Vagina (tissue), 2 donors: ENCODE results near the gene BCL6. TPM values are rescaled to one million over a fixed set of nuclear protein-coding genes. Genes with fewer than 3 reads are reported as not detected.

Source experiments
- DNase-seq, 2 donors: peaks; one replicate each; pipeline ENCODE4 v3.0.0-alpha.2; 2017; ENCODE audit errors: extremely low spot score in 2 of 2
- H3K27ac ChIP-seq: fragments of 200-600 bp; sonication (generic); one replicate; pipeline ENCODE4 v1.5.1; 2019
- H3K27me3 ChIP-seq: fragments of 200-600 bp; sonication (generic); one replicate; pipeline ENCODE4 v1.5.1; 2019
- H3K36me3 ChIP-seq, 2 donors: fragments of 200-600 bp; sonication (generic); one replicate each; pipeline ENCODE4 v1.5.1; 2017 to 2019
- H3K4me1 ChIP-seq: fragments of 200-600 bp; sonication (generic); one replicate; pipeline ENCODE4 v1.5.1; 2019
- H3K4me3 ChIP-seq, 2 donors: fragments of 200-600 bp; sonication (generic); 1 replicate in 1 of 2; 2 replicates in 1 of 2; pipeline ENCODE4 v1.5.1; 2016 to 2019
- H3K9me3 ChIP-seq: fragments of 200-600 bp; sonication (generic); one replicate; pipeline ENCODE4 v1.5.1; 2019
- POLR2A ChIP-seq, 2 donors: fragments of 450-650 bp; IDR thresholded peaks; one replicate each; pipeline ENCODE4 v1.6.1; 2017; ENCODE audit warnings: antibody characterized with exemption in 2 of 2, mild to moderate bottlenecking in 2 of 2, moderate library complexity in 2 of 2
- POLR2AphosphoS5 ChIP-seq, 2 donors: sonication (generic); formaldehyde crosslinking; IDR thresholded peaks; one replicate each; pipeline ENCODE4 v1.9.0; 2017; ENCODE audit warnings: antibody characterized with exemption in 2 of 2, mild to moderate bottlenecking in 2 of 2, low read depth in 1 of 2; ENCODE audit not compliant: insufficient read depth in 1 of 2
- intact Hi-C: fragments of 100-400 bp; cut with DNase I; formaldehyde crosslinking; loops from one replicate; pipeline ENCODE4 v1.15.1; 2023
- total RNA-seq: library from RNA; depleted of rRNA; stranded (reverse); fragments of >200 nt; gene quantifications from one replicate; pipeline ENCODE4 v1.2.3, GENCODE V29; 2016
- TF ChIP-seq, protein P1 (sequence below), 3 experiments: fragments of 450-650 bp in 2 of 3; fragments of 200-600 bp in 1 of 3; sonication (generic) in 1 of 3; IDR thresholded peaks; one replicate each; pipeline ENCODE4 v1.5.1; 2017 to 2019; ENCODE audit warnings: antibody characterized with exemption in 3 of 3, mild to moderate bottlenecking in 2 of 3, moderate library complexity in 2 of 3

BCL6 gene
- total RNA-seq, 1 donor from 2014 or later = 133 TPM

DNA sequence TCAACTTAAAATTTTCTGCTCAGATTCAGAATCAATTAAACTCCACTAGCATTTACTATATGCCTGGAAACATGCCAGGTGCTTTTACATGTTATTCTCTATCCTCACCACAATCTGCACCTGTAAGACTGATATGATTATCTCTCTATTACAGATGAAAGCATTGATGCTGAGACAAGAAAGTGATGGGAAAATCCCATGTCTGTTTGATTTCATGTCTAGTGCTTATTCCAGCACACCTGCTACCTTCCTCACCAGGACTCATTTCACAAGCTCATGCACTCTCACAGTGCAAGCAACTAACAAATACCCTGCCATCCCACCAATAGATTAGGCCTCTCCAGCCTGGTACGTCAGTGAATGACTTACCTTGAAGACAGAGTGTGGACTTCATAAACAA is 25.0 kb upstream of the BCL6 start:
- no peaks in the 10 kb centered on the region for H3K4me1 ChIP-seq
- H3K9me3 ChIP-seq = no peaks in the 10 kb centered on the region
- intact Hi-C loops = no loop called here

DNA sequence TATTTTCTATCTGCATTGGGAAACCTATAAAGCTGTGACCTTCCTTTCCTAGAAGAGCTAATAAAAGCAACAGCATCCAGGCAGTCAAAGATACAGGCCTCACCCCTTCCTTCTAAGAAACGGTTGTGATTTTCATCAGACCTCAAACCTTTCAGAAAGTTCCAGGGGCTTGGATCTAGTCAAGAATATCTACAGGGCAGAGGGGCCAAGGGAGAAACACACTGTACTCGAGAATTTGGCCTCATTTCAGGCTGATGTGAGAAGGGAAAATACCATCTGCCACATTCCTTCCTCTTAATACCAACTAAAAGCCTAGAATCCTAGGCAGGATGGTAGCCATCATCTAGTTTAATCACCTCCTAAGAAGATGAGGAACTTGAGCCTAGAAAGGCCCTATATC is 24.5 kb upstream of the BCL6 start:
- TF ChIP-seq POLR2A (IDR thresholded peaks at IDR 0.05) (no peak), POLR2AphosphoS5 (IDR thresholded peaks at IDR 0.05; ENCODE audit: insufficient read depth in 1 of 2, low read depth in 1 of 2) (no peak)
- TF ChIP-seq, protein P1, sequence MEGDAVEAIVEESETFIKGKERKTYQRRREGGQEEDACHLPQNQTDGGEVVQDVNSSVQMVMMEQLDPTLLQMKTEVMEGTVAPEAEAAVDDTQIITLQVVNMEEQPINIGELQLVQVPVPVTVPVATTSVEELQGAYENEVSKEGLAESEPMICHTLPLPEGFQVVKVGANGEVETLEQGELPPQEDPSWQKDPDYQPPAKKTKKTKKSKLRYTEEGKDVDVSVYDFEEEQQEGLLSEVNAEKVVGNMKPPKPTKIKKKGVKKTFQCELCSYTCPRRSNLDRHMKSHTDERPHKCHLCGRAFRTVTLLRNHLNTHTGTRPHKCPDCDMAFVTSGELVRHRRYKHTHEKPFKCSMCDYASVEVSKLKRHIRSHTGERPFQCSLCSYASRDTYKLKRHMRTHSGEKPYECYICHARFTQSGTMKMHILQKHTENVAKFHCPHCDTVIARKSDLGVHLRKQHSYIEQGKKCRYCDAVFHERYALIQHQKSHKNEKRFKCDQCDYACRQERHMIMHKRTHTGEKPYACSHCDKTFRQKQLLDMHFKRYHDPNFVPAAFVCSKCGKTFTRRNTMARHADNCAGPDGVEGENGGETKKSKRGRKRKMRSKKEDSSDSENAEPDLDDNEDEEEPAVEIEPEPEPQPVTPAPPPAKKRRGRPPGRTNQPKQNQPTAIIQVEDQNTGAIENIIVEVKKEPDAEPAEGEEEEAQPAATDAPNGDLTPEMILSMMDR (IDR thresholded peaks at IDR 0.05) = no peak
- no peak for DNase-seq
- H3K27me3 ChIP-seq = no peaks in the 10 kb centered on the region
- H3K36me3 ChIP-seq = no peaks in the 10 kb centered on the region
- H3K9me3 ChIP-seq = no peaks in the 10 kb centered on the region
- no peak overlapping the region for H3K27ac ChIP-seq
- no peak overlapping the region for H3K4me3 ChIP-seq
- H3K4me1 ChIP-seq = no peaks in the 10 kb centered on the region
- intact Hi-C loops = no loop called here

More for the DNA sequence above, 25.0 kb upstream of the BCL6 start:
- no peaks in the 10 kb centered on the region for H3K36me3 ChIP-seq
- TF ChIP-seq POLR2A (IDR thresholded peaks at IDR 0.05) (no peak), POLR2AphosphoS5 (IDR thresholded peaks at IDR 0.05; ENCODE audit: insufficient read depth in 1 of 2, low read depth in 1 of 2) (no peak)
- TF ChIP-seq, protein P1 (IDR thresholded peaks at IDR 0.05) = no peak
- no peak overlapping the region for H3K4me3 ChIP-seq
- no peaks in the 10 kb centered on the region for H3K27me3 ChIP-seq
- H3K27ac ChIP-seq = no peak overlapping the region
- DNase-seq = no peak

DNA sequence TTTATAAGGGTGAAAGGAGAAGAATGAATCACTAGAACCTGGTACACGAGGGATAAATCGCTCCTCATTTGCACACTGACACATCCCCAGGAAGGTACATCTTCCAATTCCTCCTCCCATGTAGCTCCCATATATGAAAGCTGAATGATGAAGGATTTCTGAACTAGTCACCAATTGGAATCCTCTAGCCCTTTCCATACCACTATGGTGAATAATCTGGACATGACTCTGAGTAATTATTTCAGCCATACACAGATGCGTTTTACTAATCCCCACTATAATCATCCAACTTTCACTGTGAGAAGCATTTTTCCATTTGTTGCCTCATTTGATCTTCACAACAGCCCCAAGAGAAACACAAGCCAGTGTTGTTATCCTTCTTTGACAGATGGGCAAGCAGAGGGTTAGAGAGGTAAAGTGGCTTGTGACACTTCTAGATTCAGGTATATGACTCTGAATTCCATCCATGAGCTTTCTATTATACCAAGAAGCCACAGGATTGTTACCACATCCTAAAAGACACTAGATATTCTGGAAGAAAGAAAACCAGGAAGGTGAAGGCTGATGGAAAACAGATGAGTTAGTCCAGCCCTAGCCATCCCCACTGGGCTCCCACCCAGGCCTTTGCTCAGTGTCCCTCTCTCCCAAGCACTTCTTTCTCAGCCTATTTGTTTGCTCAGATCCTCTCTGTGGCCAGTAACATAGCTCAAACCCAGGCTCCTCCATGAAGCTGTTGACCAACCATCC is 22.2 kb upstream of the BCL6 start:
- intact Hi-C loops = no loop called here
- no peaks in the 10 kb centered on the region for H3K4me1 ChIP-seq
- no peaks in the 10 kb centered on the region for H3K27me3 ChIP-seq
- H3K4me3 ChIP-seq = no peak overlapping the region
- no peaks in the 10 kb centered on the region for H3K9me3 ChIP-seq
- TF ChIP-seq, protein P1 (IDR thresholded peaks at IDR 0.05) = no peak
- TF ChIP-seq POLR2A (IDR thresholded peaks at IDR 0.05) = no peak
- TF ChIP-seq POLR2AphosphoS5 (IDR thresholded peaks at IDR 0.05; ENCODE audit: insufficient read depth in 1 of 2, low read depth in 1 of 2) = no peak
- DNase-seq = no peak
- H3K36me3 ChIP-seq = no peaks in the 10 kb centered on the region
- H3K27ac ChIP-seq = no peak overlapping the region

DNA sequence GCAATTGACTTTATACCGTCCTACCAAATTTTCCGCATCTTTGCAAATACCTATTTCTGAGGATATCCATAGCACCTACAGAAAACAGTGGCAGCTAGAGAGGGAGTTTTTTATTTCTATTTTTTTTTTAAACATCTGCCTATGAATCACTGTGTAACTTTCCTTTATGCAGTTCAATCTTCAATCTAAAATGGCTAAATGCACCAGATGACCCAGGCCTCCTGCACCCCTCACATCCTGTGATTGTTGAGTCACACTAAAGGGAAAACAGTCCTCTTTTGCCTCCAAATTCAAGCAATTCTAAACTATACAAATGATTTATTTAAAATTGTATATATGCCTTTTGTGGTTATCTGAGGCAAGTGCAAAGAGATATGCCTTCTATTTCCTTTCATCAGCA is 20.1 kb upstream of the BCL6 start:
- DNase-seq = no peak
- intact Hi-C loops = no loop called here
- no peak overlapping the region for H3K27ac ChIP-seq
- no peaks in the 10 kb centered on the region for H3K9me3 ChIP-seq
- H3K4me3 ChIP-seq = no peak overlapping the region
- no peaks in the 10 kb centered on the region for H3K27me3 ChIP-seq
- TF ChIP-seq, protein P1 (IDR thresholded peaks at IDR 0.05) = no peak
- TF ChIP-seq POLR2AphosphoS5 (IDR thresholded peaks at IDR 0.05; ENCODE audit: insufficient read depth in 1 of 2, low read depth in 1 of 2) (no peak), POLR2A (IDR thresholded peaks at IDR 0.05) (no peak)
- H3K4me1 ChIP-seq = no peaks in the 10 kb centered on the region
- no peaks in the 10 kb centered on the region for H3K36me3 ChIP-seq

DNA sequence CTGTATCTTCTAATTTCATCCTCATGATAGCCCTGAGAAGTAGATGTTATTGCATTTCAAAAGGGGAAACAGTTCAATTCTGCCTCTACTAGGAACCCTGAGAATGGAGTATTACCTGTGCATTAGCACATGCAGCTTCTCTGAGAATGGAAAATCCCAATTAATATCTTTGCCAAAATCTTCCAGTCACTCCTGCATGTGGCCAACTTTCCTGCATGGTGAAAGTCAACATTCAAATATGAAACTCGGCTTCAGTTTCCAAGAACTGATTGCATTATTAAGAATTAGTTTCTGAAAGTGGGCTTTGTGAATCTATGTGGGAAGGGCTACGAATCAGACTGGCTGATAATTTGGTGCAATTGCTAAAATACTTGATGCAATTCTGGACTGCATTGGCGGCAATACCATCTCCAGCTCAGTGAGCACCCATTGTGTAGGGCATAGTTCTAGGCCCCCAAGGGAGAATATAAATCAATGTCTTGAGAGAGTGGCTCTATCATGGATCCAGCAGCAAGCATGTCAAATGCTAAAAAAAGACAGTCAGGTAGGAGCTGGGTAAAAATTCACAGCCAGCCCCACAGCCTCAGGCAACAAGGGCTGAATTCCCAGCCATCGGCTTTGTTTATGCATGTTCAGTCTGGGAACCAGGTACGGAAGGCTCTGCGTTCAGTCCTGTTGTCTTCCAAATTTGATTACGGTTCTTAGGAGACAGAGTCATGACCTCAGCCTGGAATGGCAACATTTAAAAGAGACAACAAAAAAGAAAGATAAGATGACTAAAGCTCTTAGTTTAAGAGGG is 18.8 kb upstream of the BCL6 start:
- Histone ChIP-seq H3K27me3 (no peaks in the 10 kb centered on the region), H3K4me1 (no peaks in the 10 kb centered on the region), H3K4me3 (no peak overlapping the region), H3K27ac (no peak overlapping the region), H3K36me3 (no peaks in the 10 kb centered on the region), H3K9me3 (no peaks in the 10 kb centered on the region)
- intact Hi-C loops = no loop called here
- no peak for DNase-seq
- TF ChIP-seq POLR2A (IDR thresholded peaks at IDR 0.05) (no peak), POLR2AphosphoS5 (IDR thresholded peaks at IDR 0.05; ENCODE audit: insufficient read depth in 1 of 2, low read depth in 1 of 2) (no peak)
- TF ChIP-seq, protein P1 (IDR thresholded peaks at IDR 0.05) = no peak
